ENCODE results near the gene C11orf91.

C11orf91 gene

GRCh38 chr11:33722590-33723234 lies 22.1 kb upstream of the C11orf91 start:
- H3F3A ChIP-seq (ENCODE audit: low read depth), result no peaks in the 10 kb centered on the region
- H3K9me2 ChIP-seq (replicated peaks; ENCODE audit: low read depth, low read length), result no peaks in the 10 kb centered on the region
- H3K4me2 ChIP-seq (ENCODE audit: low read depth, low read length, poor library complexity, severe bottlenecking), result no peak overlapping the region
- H3K27me3 ChIP-seq (ENCODE audit: insufficient read depth, low read length, poor library complexity, severe bottlenecking), result no peaks in the 10 kb centered on the region
- no peak for TF ChIP-seq EZH2phosphoT487 (IDR thresholded peaks at IDR 0.05; ENCODE audit: borderline replicate concordance)
- TF ChIP-seq CTCF (conservative IDR thresholded peaks at IDR 0.05; ENCODE audit: low read length), result no peak
- no peaks in the 10 kb centered on the region for H3K9me3 ChIP-seq (ENCODE audit: insufficient read depth, low read depth, low read length)
- H4K20me1 ChIP-seq (ENCODE audit: insufficient read depth, low read length, poor library complexity, severe bottlenecking), result peaks cover 18% of the 10 kb centered on the region
- H3K4me1 ChIP-seq (ENCODE audit: insufficient read depth, low read length, poor library complexity, severe bottlenecking), result peaks cover 33% of the 10 kb centered on the region
- no peak overlapping the region for H3K4me3 ChIP-seq (ENCODE audit: low read length, poor library complexity, severe bottlenecking)
- peaks cover 27% of the 10 kb centered on the region; the same call in 1 of the 2 replicates for H3K36me3 ChIP-seq (ENCODE audit: insufficient read depth, low read length)
- no peak overlapping the region for H3K9ac ChIP-seq (ENCODE audit: low read depth, low read length, poor library complexity, severe bottlenecking)
- H2AFZ ChIP-seq (ENCODE audit: low read length), result no peak overlapping the region
- peaks cover 43% of the 10 kb centered on the region for H3K79me2 ChIP-seq (ENCODE audit: insufficient read depth, low read length)

- Histone ChIP-seq H3K4me3 (ENCODE audit: low read length, poor library complexity, severe bottlenecking) (no peak overlapping the region), H3K9me2 (replicated peaks; ENCODE audit: low read depth, low read length) (no peaks in the 10 kb centered on the region), H3K27me3 (ENCODE audit: insufficient read depth, low read length, poor library complexity, severe bottlenecking) (no peaks in the 10 kb centered on the region), H3K9ac (ENCODE audit: low read depth, low read length, poor library complexity, severe bottlenecking) (no peak overlapping the region), H3K9me3 (ENCODE audit: insufficient read depth, low read depth, low read length) (no peaks in the 10 kb centered on the region), H3K4me1 (ENCODE audit: insufficient read depth, low read length, poor library complexity, severe bottlenecking) (peaks cover 33% of the 10 kb centered on the region), H3K79me2 (ENCODE audit: insufficient read depth, low read length) (peaks cover 42% of the 10 kb centered on the region), H3F3A (ENCODE audit: low read depth) (no peaks in the 10 kb centered on the region), H3K36me3 (ENCODE audit: insufficient read depth, low read length) (peaks cover 34% of the 10 kb centered on the region; the same call in 1 of the 2 replicates), H2AFZ (ENCODE audit: low read length) (no peak overlapping the region), H3K4me2 (ENCODE audit: low read depth, low read length, poor library complexity, severe bottlenecking) (no peak overlapping the region), H4K20me1 (ENCODE audit: insufficient read depth, low read length, poor library complexity, severe bottlenecking) (peaks cover 18% of the 10 kb centered on the region)
- TF ChIP-seq EZH2phosphoT487 (IDR thresholded peaks at IDR 0.05; ENCODE audit: borderline replicate concordance), result no peak
- no peak for TF ChIP-seq CTCF (conservative IDR thresholded peaks at IDR 0.05; ENCODE audit: low read length)
Observed at GRCh38 chr11:33721984-33722383, 21.4 kb upstream of the C11orf91 start.

GRCh38 chr11:33721426-33721825 lies 20.8 kb upstream of the C11orf91 start:
- no peak overlapping the region for H3K4me3 ChIP-seq (ENCODE audit: low read length, poor library complexity, severe bottlenecking)
- no peak overlapping the region for H3K4me2 ChIP-seq (ENCODE audit: low read depth, low read length, poor library complexity, severe bottlenecking)
- peaks cover 39% of the 10 kb centered on the region; the same call in 1 of the 2 replicates for H3K36me3 ChIP-seq (ENCODE audit: insufficient read depth, low read length)
- H3K9me2 ChIP-seq (replicated peaks; ENCODE audit: low read depth, low read length), result no peaks in the 10 kb centered on the region
- H3K27me3 ChIP-seq (ENCODE audit: insufficient read depth, low read length, poor library complexity, severe bottlenecking), result no peaks in the 10 kb centered on the region
- TF ChIP-seq EZH2phosphoT487 (IDR thresholded peaks at IDR 0.05; ENCODE audit: borderline replicate concordance) (no peak), CTCF (conservative IDR thresholded peaks at IDR 0.05; ENCODE audit: low read length) (no peak)
- no peaks in the 10 kb centered on the region for H3K9me3 ChIP-seq (ENCODE audit: insufficient read depth, low read depth, low read length)
- H3K79me2 ChIP-seq (ENCODE audit: insufficient read depth, low read length), result peaks cover 42% of the 10 kb centered on the region
- no peak overlapping the region for H2AFZ ChIP-seq (ENCODE audit: low read length)
- no peaks in the 10 kb centered on the region for H3F3A ChIP-seq (ENCODE audit: low read depth)
- no peak overlapping the region for H3K9ac ChIP-seq (ENCODE audit: low read depth, low read length, poor library complexity, severe bottlenecking)
- H4K20me1 ChIP-seq (ENCODE audit: insufficient read depth, low read length, poor library complexity, severe bottlenecking), result peaks cover 18% of the 10 kb centered on the region
- peaks cover 33% of the 10 kb centered on the region for H3K4me1 ChIP-seq (ENCODE audit: insufficient read depth, low read length, poor library complexity, severe bottlenecking)

All from Loucy (cell line).